ENCODE results near the gene GPR135.

Gene GPR135, protein sequence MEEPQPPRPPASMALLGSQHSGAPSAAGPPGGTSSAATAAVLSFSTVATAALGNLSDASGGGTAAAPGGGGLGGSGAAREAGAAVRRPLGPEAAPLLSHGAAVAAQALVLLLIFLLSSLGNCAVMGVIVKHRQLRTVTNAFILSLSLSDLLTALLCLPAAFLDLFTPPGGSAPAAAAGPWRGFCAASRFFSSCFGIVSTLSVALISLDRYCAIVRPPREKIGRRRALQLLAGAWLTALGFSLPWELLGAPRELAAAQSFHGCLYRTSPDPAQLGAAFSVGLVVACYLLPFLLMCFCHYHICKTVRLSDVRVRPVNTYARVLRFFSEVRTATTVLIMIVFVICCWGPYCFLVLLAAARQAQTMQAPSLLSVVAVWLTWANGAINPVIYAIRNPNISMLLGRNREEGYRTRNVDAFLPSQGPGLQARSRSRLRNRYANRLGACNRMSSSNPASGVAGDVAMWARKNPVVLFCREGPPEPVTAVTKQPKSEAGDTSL

GRCh38 chr14:59465316-59466135 lies at the start of gene GPR135:
GPR135 (minus strand) TSS chr14:59465380; CDS start chr14:59465226, 154 bp downstream.
- peak within 1 kb of the TSS; percentile 55 for H3K4me3 ChIP-seq (ENCODE audit: low read depth, low read length)
- CTCF ChIA-PET: no interaction called here
- POLR2A ChIA-PET: no interaction called here
- TF ChIP-seq CTCF (IDR thresholded peaks at IDR 0.05; ENCODE audit: insufficient read depth, low read length, missing control alignments): no peak
- no peak for DNase-seq (ENCODE audit: low read depth, low spot score)

DNA sequence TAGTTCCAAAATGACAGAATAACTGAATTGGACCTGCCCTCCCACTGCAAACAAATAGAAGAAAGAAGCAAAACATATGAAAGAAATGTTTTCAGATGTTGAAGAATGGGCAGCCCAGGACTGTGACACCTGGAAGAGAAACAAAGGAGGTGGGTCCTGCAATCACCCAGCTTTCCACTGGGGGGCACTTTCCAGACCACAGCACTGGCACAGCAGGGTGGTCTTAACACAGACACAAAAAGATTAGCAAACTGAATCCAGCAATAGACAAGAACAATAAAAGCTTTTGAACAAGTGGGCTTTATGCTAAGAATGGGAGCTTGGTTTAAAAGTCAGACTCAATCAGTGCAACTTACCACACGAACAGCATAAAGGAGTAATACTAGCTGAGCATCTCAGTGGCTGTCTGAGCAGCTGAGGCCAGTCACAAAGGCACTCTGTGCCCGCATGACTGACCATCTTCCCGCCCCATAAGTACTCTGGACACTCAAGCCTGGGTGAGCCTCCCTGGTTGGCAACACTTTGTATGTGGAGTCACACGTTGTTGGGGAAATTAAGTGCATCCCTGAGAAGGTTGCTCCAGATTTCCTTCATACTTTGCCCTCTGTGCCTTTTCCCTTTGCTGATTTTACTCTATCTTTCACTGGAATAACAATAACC lies 46.9 kb upstream of the GPR135 start:
- TF ChIP-seq CTCF (IDR thresholded peaks at IDR 0.05; ENCODE audit: insufficient read depth, low read length, missing control alignments): peak; percentile 32
- POLR2A ChIA-PET: no interaction called here
- DNase-seq (ENCODE audit: low read depth, low spot score): no peak
- CTCF ChIA-PET: interaction anchor here (0.8 to 1.5 kb wide), 4 partner anchors 10 to 175 kb away, joined by 3 to 7 read pairs (median 3); no protein-coding TSS in a partner anchor
- no peak overlapping the region for H3K4me3 ChIP-seq (ENCODE audit: low read depth, low read length)

DNA sequence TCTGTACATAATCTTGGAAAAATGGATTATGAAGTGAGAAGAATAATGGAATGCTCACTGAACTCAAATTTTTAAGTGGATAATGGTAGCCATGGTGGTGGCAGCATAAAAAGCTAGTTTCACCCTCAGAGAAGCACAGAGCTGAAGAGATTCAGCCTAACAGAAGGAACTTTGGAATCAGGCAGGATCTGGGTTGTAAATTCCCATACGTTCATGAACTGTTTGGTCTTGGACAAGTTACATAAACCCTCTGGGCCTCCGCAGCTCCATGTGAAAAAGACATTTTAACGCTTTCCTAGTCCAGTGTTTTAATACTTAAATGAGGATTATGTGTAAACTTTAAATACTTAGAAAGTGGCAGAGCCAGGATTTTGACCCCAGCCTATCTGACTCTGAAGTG lies 45.8 kb upstream of the GPR135 start:
- POLR2A ChIA-PET: no interaction called here
- no peak for TF ChIP-seq CTCF (IDR thresholded peaks at IDR 0.05; ENCODE audit: insufficient read depth, low read length, missing control alignments)
- CTCF ChIA-PET: interaction anchor here (0.7 to 2.8 kb wide), 4 partner anchors 66 to 177 kb away, joined by 3 to 14 read pairs (median 3); partner anchors contain the start of gene CCDC175
- no peak for DNase-seq (ENCODE audit: low read depth, low spot score)
- no peak overlapping the region for H3K4me3 ChIP-seq (ENCODE audit: low read depth, low read length)

- ChIA-PET POLR2A (no interaction called here), CTCF (interaction anchor here (1.1 to 2.8 kb wide), 2 partner anchors 67 to 178 kb away, joined by 3 to 14 read pairs; partner anchors contain the start of gene CCDC175)
- TF ChIP-seq CTCF (IDR thresholded peaks at IDR 0.05; ENCODE audit: insufficient read depth, low read length, missing control alignments): no peak
- no peak for DNase-seq (ENCODE audit: low read depth, low spot score)
- H3K4me3 ChIP-seq (ENCODE audit: low read depth, low read length): no peak overlapping the region
These were observed 44.8 kb upstream of the GPR135 start for GRCh38 chr14:59510001-59510400.

DNA sequence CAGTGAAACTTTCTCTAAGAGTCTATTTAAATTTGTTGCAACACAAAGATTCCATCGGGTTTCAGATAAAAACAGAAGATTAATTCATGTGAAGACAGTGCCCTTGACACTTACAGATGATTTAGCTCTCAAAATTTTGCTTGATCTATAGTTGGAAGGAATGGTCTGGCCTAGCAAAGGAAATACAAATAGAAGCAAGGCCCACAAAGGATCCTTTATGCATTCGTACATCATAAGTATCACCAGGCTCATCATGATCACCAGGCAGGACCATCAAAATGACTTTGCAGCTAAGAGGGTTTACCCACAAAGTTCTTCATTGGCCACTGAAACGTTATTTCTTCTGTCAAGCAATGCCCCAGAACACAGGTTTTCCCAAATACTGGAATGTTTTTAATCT lies 43.9 kb upstream of the GPR135 start:
- ChIA-PET CTCF (interaction anchor here (1.5 to 2.8 kb wide), 2 partner anchors 68 to 382 kb away, joined by 3 to 14 read pairs; partner anchors contain the start of gene CCDC175), POLR2A (no interaction called here)
- no peak for DNase-seq (ENCODE audit: low read depth, low spot score)
- TF ChIP-seq CTCF (IDR thresholded peaks at IDR 0.05; ENCODE audit: insufficient read depth, low read length, missing control alignments): no peak
- no peak overlapping the region for H3K4me3 ChIP-seq (ENCODE audit: low read depth, low read length)
